Heart left ventricle (tissue), 16 donors: ENCODE measurements around the gene EPHX1. TPM values are rescaled to one million over a fixed set of nuclear protein-coding genes. Genes with fewer than 3 reads are reported as not detected.

Experiments
- ATAC-seq, 4 donors: fragments of 200-7000 bp; cut with Tn5 transposase; one replicate each; pipeline ENCODE4 v1.9.1; 2020 to 2022; ENCODE audit warnings: moderate library complexity in 4 of 4, mild to moderate bottlenecking in 3 of 4, moderate number of reproducible peaks in 1 of 4
- DNase-seq, 5 donors: peaks; one replicate each; pipeline ENCODE4 v3.0.0-alpha.2; 2020
- H3K27ac ChIP-seq, 12 donors: fragments of 200-600 bp; sonication (generic) in 4 of 12; one replicate each; pipeline versions ENCODE4 v1.5.0 to v1.8.0; 2016 to 2022; ENCODE audit warnings: mild to moderate bottlenecking in 2 of 12
- H3K27me3 ChIP-seq, 9 donors: fragments of 200-600 bp; sonication (generic) in 2 of 9; one replicate each; pipeline versions ENCODE4 v1.5.1 to v1.8.0; 2016 to 2022; ENCODE audit warnings: mild to moderate bottlenecking in 3 of 9
- H3K36me3 ChIP-seq, 9 donors: fragments of 200-600 bp; sonication (generic) in 2 of 9; one replicate each; pipeline versions ENCODE4 v1.5.0 to v1.8.0; 2018 to 2022; ENCODE audit warnings: mild to moderate bottlenecking in 2 of 9
- H3K4me1 ChIP-seq, 12 donors: fragments of 200-600 bp; sonication (generic) in 4 of 12; one replicate each; pipeline versions ENCODE4 v1.5.0 to v1.8.0; 2016 to 2022; ENCODE audit warnings: mild to moderate bottlenecking in 3 of 12
- H3K4me3 ChIP-seq, 12 donors: fragments of 200-600 bp; sonication (generic) in 4 of 12; one replicate each; pipeline versions ENCODE4 v1.5.0 to v1.8.0; 2017 to 2022; ENCODE audit warnings: mild to moderate bottlenecking in 9 of 12, moderate library complexity in 4 of 12
- H3K9me3 ChIP-seq, 12 donors: fragments of 200-600 bp; sonication (generic) in 4 of 12; one replicate each; pipeline versions ENCODE4 v1.5.0 to v1.8.0; 2016 to 2022; ENCODE audit warnings: mild to moderate bottlenecking in 1 of 12
- CTCF ChIP-seq, 12 donors: fragments of 200-600 bp; sonication (generic) in 4 of 12; IDR thresholded peaks; one replicate each; pipeline versions ENCODE4 v1.5.0 to v1.8.0; 2018 to 2022; ENCODE audit warnings: antibody characterized with exemption in 12 of 12, mild to moderate bottlenecking in 5 of 12
- POLR2A ChIP-seq, 2 donors: fragments of 450-650 bp; IDR thresholded peaks; one replicate each; pipeline ENCODE4 v1.6.1; 2017; ENCODE audit warnings: antibody characterized with exemption in 2 of 2, mild to moderate bottlenecking in 2 of 2, moderate library complexity in 2 of 2
- WGBS, 4 donors: extraction: QIAGEN DNeasy Blood & Tissue Kit in 2 of 4; methylation state at CpG; one replicate each; pipeline versions ENCODE4 v1.1.5 to v1.1.7; 2013 to 2018; 5-methylcytosine and 5-hydroxymethylcytosine counted together
- intact Hi-C, 10 donors: fragments of 100-400 bp; cut with DNase I; formaldehyde crosslinking; loops; one replicate each; pipeline versions ENCODE4 v1.11.1 to v1.14.2; 2022
- polyA plus RNA-seq, 2 donors: library from polyadenylated mRNA; stranded (reverse); fragments of 200-250 nt; gene quantifications; one replicate each; pipeline ENCODE4 v1.2.3, GENCODE V29; 2013
- total RNA-seq, 9 donors: library from RNA; depleted of rRNA in 2 of 9; stranded (reverse); fragments of >200 nt in 2 of 9; fragmentation: NEBNext Ultra II Directional in 3 of 9; extraction: Animal tissue kit (Norgen Biotek cat#: 25700) in 3 of 9; gene quantifications; one replicate each; pipeline versions ENCODE4 v1.1.0 to v1.2.4, GENCODE V29; 2016 to 2023
- donor health status: ischemic (EF 13 %, LVEDD 7.1; RV severe dilation, severe dysfunction).
- donor health status: healthy with polysubstance abuse.
- donor health status: DM: no; HTN: yes; CAD: no.
- donor health status: DM: no; HTN: no; CAD: no.
- donor health status: ischemic (EF 25% LVEDD 6.9; RV normal size, moderate dysfunction).
- donor health status: ischemic (EF 25% LVEDD 5.7; RV mildly dilated, moderate dysfunction).
- donor health status: healthy.
- donor health status: DM: yes; HTN: yes; CAD: no.
- donor health status: ischemic (EF 35%, LVEDD 5.7; RV mildly dilated, moderate dysfunction).
- donor health status: nonischemic (EF 11% LVEDD 7.7; RV severe dilation, severe dysfunction).
- donor health status: DM: yes; HTN: yes; CAD: no.
- donor health status: PGD.
- donor health status: ischemic (EF 29% LVEDD 5.4; RV normal size, mild dysfunction).
- donor health status: nonischemic (EF 23%, LVEDD 6.1; RV moderate dilation, normal function).

EPHX1 gene
- total and polyA plus RNA-seq, 11 donors: 22.2 to 96.8 (median 45.4) TPM

GRCh38 chr1:225845097-225845496, 35.2 kb downstream of the EPHX1 start:
- 86 to 92% (median 89%) methylated on average over 13 to 14 of the region's 14 CpGs for WGBS, 4 donors
- DNase-seq (no peak), ATAC-seq (no peak)
- TF ChIP-seq CTCF (IDR thresholded peaks at IDR 0.05) (no peak), POLR2A (IDR thresholded peaks at IDR 0.05) (no peak)
- no peak overlapping the region for H3K4me3 ChIP-seq
- H3K27ac ChIP-seq: peak overlapping the region in 4 of 12 donors; percentile 6 to 71 (median 20)
- peaks cover 0 to 91% (median 75%) of the 10 kb centered on the region in 9 donors for H3K36me3 ChIP-seq
- H3K4me1 ChIP-seq: peaks cover 0 to 30% (median 15%) of the 10 kb centered on the region in 12 donors
- intact Hi-C loops: loop anchor here in 8 of 10 donors (2.0 to 10.0 kb wide), 6 partner anchors 33 to 368 kb away; partner anchors contain the start of genes EPHX1 (in 4 of the 8) and SRP9 (in 4 of the 8)
- H3K9me3 ChIP-seq: no peaks in the 10 kb centered on the region
- H3K27me3 ChIP-seq: no peaks in the 10 kb centered on the region

- peak; percentile 66 to 83 (median 82) for ATAC-seq
- Histone ChIP-seq H3K27ac (peak overlapping the region in 6 of 12 donors; percentile 6 to 71 (median 17)), H3K4me1 (peaks cover 0 to 30% (median 16%) of the 10 kb centered on the region in 12 donors), H3K4me3 (no peak overlapping the region), H3K36me3 (peaks cover 0 to 87% (median 71%) of the 10 kb centered on the region in 9 donors), H3K9me3 (no peaks in the 10 kb centered on the region), H3K27me3 (no peaks in the 10 kb centered on the region)
- peak; percentile 77 to 87 (median 82) for DNase-seq
- intact Hi-C loops: loop anchor here in 9 of 10 donors (2.0 to 10.0 kb wide), 8 partner anchors 33 to 371 kb away; partner anchors contain the start of genes SRP9 (in 5 of the 9) and EPHX1 (in 4 of the 9)
- 59 to 69% (median 64%) methylated on average over 7 to 13 of the region's 13 CpGs; no CpG with 5 or more reads in 1 of the 4 donors for WGBS, 4 donors
- peak; percentile 56 to 87 (median 74) for TF ChIP-seq CTCF (IDR thresholded peaks at IDR 0.05)
- TF ChIP-seq POLR2A (IDR thresholded peaks at IDR 0.05): no peak
Observed at GRCh38 chr1:225845571-225846259, 35.8 kb downstream of the EPHX1 start.

DNA sequence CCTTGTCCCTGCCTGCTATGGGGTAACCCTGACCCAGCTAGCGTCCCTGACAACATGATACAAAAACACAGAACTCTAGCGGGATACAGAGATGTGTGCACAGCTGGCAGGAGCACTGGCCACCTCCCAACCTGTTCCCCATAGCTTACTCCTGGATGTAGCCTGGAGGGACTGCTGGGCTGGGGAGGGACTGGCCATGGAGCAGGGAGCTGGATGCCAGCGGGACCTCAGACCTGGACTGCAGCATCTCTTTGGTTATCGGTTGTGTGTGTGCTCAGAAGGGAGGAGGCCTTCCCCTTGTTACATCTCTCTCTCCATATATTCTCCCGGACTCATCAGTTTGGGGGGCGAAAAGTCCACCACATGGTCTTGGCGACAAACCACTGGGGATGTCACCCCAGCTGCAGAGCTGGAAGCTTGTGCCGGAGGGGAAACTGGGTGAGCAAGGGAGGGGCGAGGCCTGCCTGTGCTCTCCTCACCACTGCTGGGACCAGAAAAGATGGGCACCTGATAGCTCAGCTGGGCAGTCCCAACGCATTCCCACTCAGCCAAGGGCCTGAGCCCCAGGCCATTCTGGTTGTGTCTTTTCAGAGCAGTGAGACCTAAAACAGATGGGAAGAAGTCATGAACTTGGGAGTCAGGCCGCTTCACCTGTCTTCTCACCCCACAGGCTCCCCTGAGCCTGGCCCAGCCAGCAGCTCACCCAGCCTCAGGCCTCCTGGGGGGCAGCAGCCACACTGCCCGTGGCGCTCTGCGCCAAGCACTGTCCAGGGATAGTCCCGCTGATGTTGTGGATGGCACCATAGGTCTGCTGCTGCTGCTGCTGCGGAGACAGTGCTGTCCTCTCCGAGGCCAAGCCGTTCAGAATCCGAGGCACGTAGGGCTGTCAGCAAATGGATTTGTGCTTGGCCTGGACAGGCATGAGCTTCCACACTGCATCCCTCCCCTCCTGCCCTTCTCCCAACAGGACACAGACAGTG, 36.7 kb downstream of the EPHX1 start:
- H3K36me3 ChIP-seq: peaks cover 0 to 88% (median 68%) of the 10 kb centered on the region in 9 donors
- WGBS, 4 donors: 85 to 89% (median 88%) methylated on average over 9 to 20 of the region's 20 CpGs
- ATAC-seq (no peak), DNase-seq (no peak)
- peak overlapping the region in 1 of 12 donors; percentile 9 for H3K27ac ChIP-seq
- no peaks in the 10 kb centered on the region for H3K9me3 ChIP-seq
- no peaks in the 10 kb centered on the region for H3K27me3 ChIP-seq
- TF ChIP-seq CTCF (IDR thresholded peaks at IDR 0.05): no peak
- no peak for TF ChIP-seq POLR2A (IDR thresholded peaks at IDR 0.05)
- intact Hi-C loops: loop anchor here in 9 of 10 donors (1.0 to 10.0 kb wide), 8 partner anchors 34 to 372 kb away; partner anchors contain the start of genes SRP9 (in 5 of the 9) and EPHX1 (in 4 of the 9)
- H3K4me1 ChIP-seq: peaks cover 0 to 33% (median 16%) of the 10 kb centered on the region in 12 donors
- no peak overlapping the region for H3K4me3 ChIP-seq
